Calu3 (cell line): ENCODE data around the gene TYRO3. TPM values are rescaled to one million over a fixed set of nuclear protein-coding genes. Genes with fewer than 3 reads are reported as not detected.

Experiments used
- BruUV-seq: library from RNA; stranded (reverse); fragments of 400-500 nt; replicated peaks from 2 replicates; lab custom pipeline; 2021; lab: Mats Ljungman, UMichigan
- CTCF ChIA-PET: fragments of 300-600 bp; sonication (Branson Sonifier 250); formaldehyde crosslinking; loops from one replicate; lab custom pipeline; 2022; ENCODE audit warnings: antibody characterized with exemption; lab: Charles Lee
- DNase-seq: peaks from one replicate; pipeline ENCODE4 v3.0.0; 2022
- H3K27ac Mint-ChIP-seq: one replicate; pipeline ENCODE4 v1.8.0; 2022; ENCODE audit warnings: mixed read lengths; ENCODE audit not compliant: unreplicated experiment
- H3K27me3 Mint-ChIP-seq: one replicate; pipeline ENCODE4 v1.8.0; 2022; ENCODE audit warnings: mixed read lengths; ENCODE audit not compliant: unreplicated experiment
- H3K36me3 Mint-ChIP-seq: one replicate; pipeline ENCODE4 v1.8.0; 2022; ENCODE audit warnings: mild to moderate bottlenecking, moderate library complexity, mixed read lengths; ENCODE audit not compliant: insufficient read depth, unreplicated experiment
- H3K4me1 Mint-ChIP-seq: one replicate; pipeline ENCODE4 v1.8.0; 2022; ENCODE audit warnings: mild to moderate bottlenecking, low read depth, mixed read lengths; ENCODE audit not compliant: unreplicated experiment
- H3K4me3 Mint-ChIP-seq: one replicate; pipeline ENCODE4 v1.8.0; 2022; ENCODE audit warnings: mild to moderate bottlenecking, low read depth, moderate library complexity, mixed read lengths; ENCODE audit not compliant: unreplicated experiment
- H3K9me3 Mint-ChIP-seq: one replicate; pipeline ENCODE4 v1.8.0; 2022; ENCODE audit warnings: low read depth, mixed read lengths; ENCODE audit not compliant: unreplicated experiment
- intact Hi-C: fragments of 100-400 bp; cut with micrococcal nuclease; formaldehyde crosslinking; loops from one replicate; pipeline ENCODE4 v1.10.0; 2022; ENCODE audit not compliant: unreplicated experiment
- total RNA-seq: library from RNA; stranded (reverse); gene quantifications from 2 replicates; pipeline ENCODE4 v1.2.3, GENCODE V29; 2022
- TF ChIP-seq, protein P1 (sequence below): fragments of 200-600 bp; IDR thresholded peaks from one replicate; pipeline ENCODE4 v1.8.0; 2022; ENCODE audit warnings: antibody characterized with exemption; ENCODE audit not compliant: unreplicated experiment

The TYRO3 gene
- total RNA-seq, 1 experiment from 2014 or later: 8.1 TPM

DNA sequence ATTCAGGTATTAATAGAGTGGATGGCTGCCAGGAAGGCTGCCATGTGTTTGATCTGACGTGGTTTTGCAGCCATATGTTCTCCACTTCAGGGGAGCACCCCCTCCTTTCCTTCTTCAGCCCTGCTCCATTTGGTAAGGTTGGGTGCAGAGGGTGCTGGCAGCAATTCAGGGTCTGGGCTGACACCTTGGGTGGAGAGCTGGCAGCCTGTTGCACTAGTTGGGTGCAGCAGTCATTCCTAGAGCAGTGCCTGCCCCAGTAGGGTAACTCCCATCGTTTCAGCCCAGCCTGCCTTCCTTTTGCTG is 1.5 kb downstream of the TYRO3 start:
- H3K4me3 Mint-ChIP-seq: no peak overlapping the region
- no peak overlapping the region for H3K27ac Mint-ChIP-seq
- H3K9me3 Mint-ChIP-seq: no peaks in the 10 kb centered on the region
- peaks cover 9% of the 10 kb centered on the region for H3K27me3 Mint-ChIP-seq
- no peaks in the 10 kb centered on the region for H3K4me1 Mint-ChIP-seq
- DNase-seq: no peak
- peaks cover 15% of the 10 kb centered on the region for H3K36me3 Mint-ChIP-seq
- BruUV-seq: no TSS peak
- CTCF ChIA-PET: no interaction called here
- TF ChIP-seq, protein P1, sequence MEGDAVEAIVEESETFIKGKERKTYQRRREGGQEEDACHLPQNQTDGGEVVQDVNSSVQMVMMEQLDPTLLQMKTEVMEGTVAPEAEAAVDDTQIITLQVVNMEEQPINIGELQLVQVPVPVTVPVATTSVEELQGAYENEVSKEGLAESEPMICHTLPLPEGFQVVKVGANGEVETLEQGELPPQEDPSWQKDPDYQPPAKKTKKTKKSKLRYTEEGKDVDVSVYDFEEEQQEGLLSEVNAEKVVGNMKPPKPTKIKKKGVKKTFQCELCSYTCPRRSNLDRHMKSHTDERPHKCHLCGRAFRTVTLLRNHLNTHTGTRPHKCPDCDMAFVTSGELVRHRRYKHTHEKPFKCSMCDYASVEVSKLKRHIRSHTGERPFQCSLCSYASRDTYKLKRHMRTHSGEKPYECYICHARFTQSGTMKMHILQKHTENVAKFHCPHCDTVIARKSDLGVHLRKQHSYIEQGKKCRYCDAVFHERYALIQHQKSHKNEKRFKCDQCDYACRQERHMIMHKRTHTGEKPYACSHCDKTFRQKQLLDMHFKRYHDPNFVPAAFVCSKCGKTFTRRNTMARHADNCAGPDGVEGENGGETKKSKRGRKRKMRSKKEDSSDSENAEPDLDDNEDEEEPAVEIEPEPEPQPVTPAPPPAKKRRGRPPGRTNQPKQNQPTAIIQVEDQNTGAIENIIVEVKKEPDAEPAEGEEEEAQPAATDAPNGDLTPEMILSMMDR: no peak
- intact Hi-C loops: no loop called here

DNA sequence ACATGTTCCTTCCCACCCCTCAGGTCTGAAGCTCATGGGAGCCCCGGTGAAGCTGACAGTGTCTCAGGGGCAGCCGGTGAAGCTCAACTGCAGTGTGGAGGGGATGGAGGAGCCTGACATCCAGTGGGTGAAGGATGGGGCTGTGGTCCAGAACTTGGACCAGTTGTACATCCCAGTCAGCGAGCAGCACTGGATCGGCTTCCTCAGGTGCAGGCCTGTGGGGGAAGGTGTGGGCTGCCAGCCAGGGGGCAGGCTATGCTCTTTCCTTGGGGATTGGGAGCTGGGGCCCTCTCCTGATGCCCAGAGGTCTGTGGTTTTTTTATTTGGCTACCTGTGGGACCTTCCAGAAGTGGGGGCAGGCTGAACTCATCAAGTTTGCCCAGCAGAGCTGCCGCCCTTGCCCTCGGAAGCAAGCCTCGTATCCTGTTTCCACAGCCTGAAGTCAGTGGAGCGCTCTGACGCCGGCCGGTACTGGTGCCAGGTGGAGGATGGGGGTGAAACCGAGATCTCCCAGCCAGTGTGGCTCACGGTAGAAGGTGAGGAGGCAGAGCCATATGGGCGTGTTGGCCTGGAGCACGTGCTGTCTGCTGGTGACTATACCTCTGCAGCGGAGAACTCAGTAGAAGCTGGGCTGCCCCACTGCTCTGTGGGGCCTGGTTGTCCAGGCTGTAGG is 2.2 kb downstream of the TYRO3 start:
- Mint-ChIP-seq H3K36me3 (peaks cover 15% of the 10 kb centered on the region), H3K27me3 (peaks cover 2% of the 10 kb centered on the region), H3K4me3 (no peak overlapping the region), H3K4me1 (no peaks in the 10 kb centered on the region), H3K27ac (no peak overlapping the region), H3K9me3 (no peaks in the 10 kb centered on the region)
- DNase-seq: no peak
- intact Hi-C loops: no loop called here
- BruUV-seq: no TSS peak
- TF ChIP-seq, protein P1: no peak
- CTCF ChIA-PET: no interaction called here

DNA sequence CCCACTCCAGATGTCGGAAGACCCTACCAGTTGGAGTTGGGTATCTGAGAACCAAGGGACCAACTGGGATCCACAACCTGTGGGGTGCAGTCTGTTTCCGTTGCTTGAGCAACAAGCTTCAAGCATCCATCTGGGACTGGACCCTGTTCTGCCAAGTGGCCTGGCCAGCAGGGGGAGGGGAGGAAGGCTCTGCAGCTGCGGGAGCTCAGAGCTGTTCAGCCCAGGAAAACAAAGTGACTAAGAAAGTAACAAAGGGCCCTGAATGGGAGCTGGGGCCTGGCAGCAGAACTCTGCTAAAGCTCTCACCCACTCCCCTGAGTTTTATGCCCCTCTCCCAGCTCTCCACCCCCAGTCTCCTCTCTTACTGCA is 2.7 kb downstream of the TYRO3 start:
- no peak overlapping the region for H3K27ac Mint-ChIP-seq

DNA sequence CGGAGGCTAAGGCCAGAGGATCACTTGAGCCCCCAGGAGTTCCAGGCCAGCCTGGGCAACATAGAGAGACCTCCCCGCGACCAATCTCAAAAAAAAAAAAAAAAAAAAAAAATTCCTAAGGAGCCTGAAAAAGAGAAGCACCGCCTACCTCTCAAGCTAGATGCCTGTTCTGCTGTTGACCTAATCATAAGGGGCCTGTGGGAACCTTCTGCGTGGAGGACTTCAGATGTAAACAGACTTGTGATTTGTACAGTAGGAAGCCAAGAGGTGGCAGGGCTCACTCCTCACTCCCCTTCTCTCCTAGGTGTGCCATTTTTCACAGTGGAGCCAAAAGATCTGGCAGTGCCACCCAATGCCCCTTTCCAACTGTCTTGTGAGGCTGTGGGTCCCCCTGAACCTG is 3.2 kb downstream of the TYRO3 start:
- no peak overlapping the region for H3K4me3 Mint-ChIP-seq
- no peak overlapping the region for H3K27ac Mint-ChIP-seq
- intact Hi-C loops: no loop called here
- H3K36me3 Mint-ChIP-seq: peaks cover 15% of the 10 kb centered on the region
- no peaks in the 10 kb centered on the region for H3K9me3 Mint-ChIP-seq
- H3K4me1 Mint-ChIP-seq: no peaks in the 10 kb centered on the region
- BruUV-seq: no TSS peak
- TF ChIP-seq, protein P1: no peak
- no peak for DNase-seq
- CTCF ChIA-PET: no interaction called here
- H3K27me3 Mint-ChIP-seq: no peaks in the 10 kb centered on the region

More for the DNA sequence above, 2.7 kb downstream of the TYRO3 start:
- no peak for DNase-seq
- BruUV-seq: no TSS peak
- CTCF ChIA-PET: no interaction called here
- Mint-ChIP-seq H3K27me3 (no peaks in the 10 kb centered on the region), H3K4me1 (no peaks in the 10 kb centered on the region), H3K9me3 (no peaks in the 10 kb centered on the region), H3K4me3 (no peak overlapping the region), H3K36me3 (peaks cover 15% of the 10 kb centered on the region)
- intact Hi-C loops: no loop called here
- TF ChIP-seq, protein P1: no peak
